Upper lobe of left lung (tissue), 6 donors: ENCODE measurements around the gene IL13. TPM values are rescaled to one million over a fixed set of nuclear protein-coding genes. Genes with fewer than 3 reads are reported as not detected.
A peak's percentile ranks its signal among the peaks of the same experiment; 100 is the strongest.

Experiments used
- ATAC-seq, 2 donors: fragments of 200-7000 bp; cut with Tn5 transposase; one replicate each; pipeline ENCODE4 v1.9.1; 2022; ENCODE audit warnings: mild to moderate bottlenecking in 2 of 2, moderate library complexity in 2 of 2; ENCODE audit not compliant: low FRiP score in 2 of 2
- DNase-seq, 2 donors: peaks; one replicate each; pipeline ENCODE4 v3.0.0-alpha.2; 2019 to 2020
- H3K27ac ChIP-seq, 4 donors: fragments of 200-600 bp; sonication (generic); one replicate each; pipeline ENCODE4 v1.5.1; 2016 to 2019
- H3K27me3 ChIP-seq, 4 donors: fragments of 200-600 bp; sonication (generic); one replicate each; pipeline ENCODE4 v1.5.1; 2017 to 2019
- H3K36me3 ChIP-seq, 4 donors: fragments of 200-600 bp; sonication (generic); one replicate each; pipeline ENCODE4 v1.5.1; 2016 to 2019
- H3K4me1 ChIP-seq, 4 donors: fragments of 200-600 bp; sonication (generic); one replicate each; pipeline ENCODE4 v1.5.1; 2018 to 2019
- H3K4me3 ChIP-seq, 4 donors: fragments of 200-600 bp; sonication (generic); one replicate each; pipeline ENCODE4 v1.5.1; 2017 to 2019; ENCODE audit warnings: mild to moderate bottlenecking in 2 of 4, moderate library complexity in 1 of 4
- H3K9me3 ChIP-seq, 4 donors: fragments of 200-600 bp; sonication (generic); one replicate each; pipeline ENCODE4 v1.5.1; 2018 to 2019
- CTCF ChIP-seq, 6 experiments: fragments of 450-650 bp in 4 of 6; fragments of 200-600 bp in 2 of 6; sonication (generic) in 2 of 6; IDR thresholded peaks; one replicate each; pipeline ENCODE4 v1.5.1; 2016 to 2019; ENCODE audit warnings: antibody characterized with exemption in 6 of 6
- EP300 ChIP-seq, 4 donors: sonication (generic); formaldehyde crosslinking; IDR thresholded peaks; one replicate each; pipeline ENCODE4 v1.5.1; 2017; ENCODE audit warnings: antibody characterized with exemption in 4 of 4, control low read depth in 2 of 4
- POLR2A ChIP-seq, 4 donors: fragments of 450-650 bp; IDR thresholded peaks; one replicate each; pipeline ENCODE4 v1.5.1; 2016 to 2017; ENCODE audit warnings: antibody characterized with exemption in 4 of 4, mild to moderate bottlenecking in 2 of 4
- POLR2AphosphoS5 ChIP-seq, 2 donors: sonication (generic); formaldehyde crosslinking; IDR thresholded peaks; one replicate each; pipeline ENCODE4 v1.5.1; 2017; ENCODE audit warnings: antibody characterized with exemption in 2 of 2
- WGBS, 2 donors: methylation state at CpG; one replicate each; pipeline ENCODE4 v1.1.5; 2017 to 2018; 5-methylcytosine and 5-hydroxymethylcytosine counted together
- total RNA-seq, 6 donors: library from RNA; depleted of rRNA in 4 of 6; stranded (reverse); fragments of >200 nt in 4 of 6; gene quantifications; one replicate each; pipeline versions ENCODE4 v1.1.0 to v1.2.1, GENCODE V29; 2016 to 2021
- donor health status: DM: no; HTN: no; CAD: no; lungs with moderate emphysema.
- donor health status: DM: no; HTN: yes; CAD: no; lungs with severe emphysema.

IL13 gene
- total RNA-seq, 6 donors from 2014 or later: 0.49 to 1.0 TPM; not detected in 4

- Histone ChIP-seq H3K27me3 (peaks cover 0 to 17% (median 7%) of the 10 kb centered on the region in 4 donors), H3K4me3 (no peak overlapping the region), H3K9me3 (no peaks in the 10 kb centered on the region), H3K27ac (no peak overlapping the region), H3K4me1 (peaks cover 11 to 17% (median 12%) of the 10 kb centered on the region in 4 donors), H3K36me3 (no peaks in the 10 kb centered on the region)
- no peak for TF ChIP-seq CTCF (IDR thresholded peaks at IDR 0.05)
- no peak for TF ChIP-seq POLR2AphosphoS5 (IDR thresholded peaks at IDR 0.05)
- no peak for DNase-seq
- 87 to 88% methylated on average over 8 to 9 of the region's 9 CpGs for WGBS, 2 donors
- no peak for ATAC-seq
These were observed 669 bp downstream of the IL13 start for GRCh38 chr5:132658381-132659302.

GRCh38 chr5:132659598-132660493 lies 1.9 kb downstream of the IL13 start:
- DNase-seq: no peak
- Histone ChIP-seq H3K4me3 (no peak overlapping the region), H3K36me3 (no peaks in the 10 kb centered on the region), H3K27ac (no peak overlapping the region), H3K27me3 (peaks cover 0 to 17% (median 7%) of the 10 kb centered on the region in 4 donors), H3K9me3 (no peaks in the 10 kb centered on the region), H3K4me1 (peaks cover 11 to 17% (median 12%) of the 10 kb centered on the region in 4 donors)
- 91 to 92% methylated on average over 15 to 22 of the region's 23 CpGs for WGBS, 2 donors
- TF ChIP-seq EP300 (IDR thresholded peaks at IDR 0.05) (no peak), POLR2A (IDR thresholded peaks at IDR 0.05) (no peak), POLR2AphosphoS5 (IDR thresholded peaks at IDR 0.05) (no peak)
- ATAC-seq: no peak

GRCh38 chr5:132661231-132662003 lies 3.4 kb downstream of the IL13 start:
- Histone ChIP-seq H3K4me1 (peaks cover 3 to 8% (median 4%) of the 10 kb centered on the region in 4 donors), H3K27ac (no peak overlapping the region), H3K4me3 (no peak overlapping the region), H3K9me3 (no peaks in the 10 kb centered on the region), H3K36me3 (no peaks in the 10 kb centered on the region), H3K27me3 (peaks cover 0 to 6% (median 3%) of the 10 kb centered on the region in 4 donors)
- TF ChIP-seq POLR2AphosphoS5 (IDR thresholded peaks at IDR 0.05) (no peak), EP300 (IDR thresholded peaks at IDR 0.05) (no peak), POLR2A (IDR thresholded peaks at IDR 0.05) (no peak)
- no peak for ATAC-seq
- DNase-seq: no peak
- WGBS, 2 donors: 80 to 81% methylated on average over 10 to 12 of the region's 12 CpGs

- H3K9me3 ChIP-seq: no peaks in the 10 kb centered on the region
- no peak for DNase-seq
- ATAC-seq: no peak
- H3K27ac ChIP-seq: no peak overlapping the region
- 91 to 97% methylated on average over 7 to 9 of the region's 9 CpGs for WGBS, 2 donors
- no peaks in the 10 kb centered on the region for H3K36me3 ChIP-seq
- no peak overlapping the region for H3K4me3 ChIP-seq
- TF ChIP-seq POLR2AphosphoS5 (IDR thresholded peaks at IDR 0.05): no peak
- no peak for TF ChIP-seq EP300 (IDR thresholded peaks at IDR 0.05)
- TF ChIP-seq POLR2A (IDR thresholded peaks at IDR 0.05): no peak
- no peak for TF ChIP-seq CTCF (IDR thresholded peaks at IDR 0.05)
- H3K27me3 ChIP-seq: no peaks in the 10 kb centered on the region
- H3K4me1 ChIP-seq: peaks cover 0 to 2% (median 0%) of the 10 kb centered on the region in 4 donors
These were observed 4.0 kb downstream of the IL13 start for GRCh38 chr5:132662004-132662401.

- DNase-seq (no peak), ATAC-seq (no peak)
- no peak for TF ChIP-seq POLR2AphosphoS5 (IDR thresholded peaks at IDR 0.05)
- TF ChIP-seq CTCF (IDR thresholded peaks at IDR 0.05): peak in 1 of 6 experiments; percentile 16
These were observed 5.2 kb downstream of the IL13 start for GRCh38 chr5:132662925-132663770.

More at GRCh38 chr5:132662925-132663770, 5.2 kb downstream of the IL13 start:
- H3K27ac ChIP-seq: peak overlapping the region in 1 of 4 donors; percentile 11
- WGBS, 2 donors: 61 to 75% methylated on average over 16 to 22 of the region's 25 CpGs
- no peak overlapping the region for H3K4me3 ChIP-seq
- H3K27me3 ChIP-seq: no peaks in the 10 kb centered on the region
- no peaks in the 10 kb centered on the region for H3K36me3 ChIP-seq
- no peaks in the 10 kb centered on the region for H3K9me3 ChIP-seq
- H3K4me1 ChIP-seq: no peaks in the 10 kb centered on the region
